HG02852 (cell line): Measurements from ENCODE around the gene RBP5.
A peak's percentile ranks its signal among the peaks of the same experiment; 100 is the strongest.

ENCODE experiments used
- ATAC-seq: cut with Tn5 transposase; IDR thresholded peaks from one replicate; pipeline ENCODE4 v1.9.1; 2021; ENCODE audit warnings: mild to moderate bottlenecking, moderate library complexity; ENCODE audit not compliant: unreplicated experiment

The RBP5 gene

DNA sequence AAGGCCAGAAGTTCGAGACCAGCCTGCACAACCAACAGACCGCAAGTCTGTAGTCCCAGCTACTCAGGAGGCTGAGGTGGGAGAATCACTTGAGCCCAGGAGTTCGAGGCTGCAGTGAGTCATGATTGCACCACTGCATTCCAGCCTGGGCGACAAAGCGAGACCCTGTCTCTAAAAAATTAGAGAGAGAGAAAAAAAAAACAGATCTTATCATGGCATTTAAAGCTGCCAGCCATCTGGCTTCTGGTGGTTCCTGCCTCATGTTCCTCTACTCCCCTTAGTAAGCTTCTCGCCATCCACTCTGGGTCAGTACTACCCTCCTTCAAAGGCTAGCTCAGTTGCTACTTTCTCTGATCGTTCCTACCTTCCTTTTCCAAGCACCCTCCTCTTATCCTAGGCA, 17.5 kb upstream of the RBP5 start:
- ATAC-seq: no peak

DNA sequence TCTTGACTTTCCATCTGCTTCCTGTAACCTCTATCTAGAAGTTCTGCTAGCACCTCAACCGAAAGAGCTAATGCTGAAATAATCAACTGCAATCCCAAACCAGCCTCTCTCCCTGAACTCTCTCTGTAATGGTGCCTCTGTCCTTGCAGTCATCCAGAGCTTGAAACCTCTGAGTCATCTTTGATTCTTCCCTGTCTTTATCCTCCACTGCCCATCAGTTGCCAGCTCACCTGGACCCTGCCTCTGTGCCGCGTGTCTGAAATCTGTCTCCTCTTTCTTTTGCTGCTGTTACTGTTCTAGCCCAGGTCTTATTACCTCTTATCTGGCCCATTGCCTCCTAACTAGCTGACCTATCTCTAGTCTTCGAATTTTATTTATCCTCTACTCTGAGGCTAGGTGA, 17.0 kb upstream of the RBP5 start:
- no peak for ATAC-seq

DNA sequence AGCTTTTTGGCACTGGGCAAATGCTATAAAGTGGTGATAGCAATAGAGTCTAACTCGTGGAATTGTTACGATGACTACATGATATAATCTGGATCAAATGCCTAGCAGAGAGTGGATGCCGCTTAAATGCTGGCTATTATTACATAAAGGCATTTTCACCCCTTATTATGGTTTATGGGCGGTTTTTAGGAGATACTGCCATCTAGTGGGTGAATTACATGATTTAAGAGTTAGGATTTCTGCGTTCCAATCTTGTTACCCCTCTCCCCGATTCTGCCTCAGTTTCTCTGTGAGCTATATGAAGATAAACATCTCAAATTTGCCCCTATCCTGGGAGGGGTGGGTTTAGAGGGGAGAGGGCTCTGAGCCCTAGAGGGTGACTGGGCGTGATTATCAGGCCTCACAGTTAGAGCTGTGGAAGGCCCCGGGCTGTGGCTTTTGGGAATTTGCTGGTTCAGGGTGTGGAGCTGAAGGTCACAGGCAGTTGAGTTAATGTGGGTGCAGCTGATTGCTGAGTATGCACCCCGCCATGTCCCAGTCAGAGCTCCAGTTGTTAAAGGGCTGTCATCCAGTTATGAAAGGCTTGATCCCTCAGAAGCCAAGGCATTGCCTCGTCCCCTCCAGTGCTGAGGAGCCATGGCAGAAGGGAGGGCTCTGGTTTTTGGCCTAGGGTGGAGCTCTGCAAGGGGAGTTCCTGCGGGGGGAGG, 15.9 kb upstream of the RBP5 start:
- ATAC-seq: no peak

DNA sequence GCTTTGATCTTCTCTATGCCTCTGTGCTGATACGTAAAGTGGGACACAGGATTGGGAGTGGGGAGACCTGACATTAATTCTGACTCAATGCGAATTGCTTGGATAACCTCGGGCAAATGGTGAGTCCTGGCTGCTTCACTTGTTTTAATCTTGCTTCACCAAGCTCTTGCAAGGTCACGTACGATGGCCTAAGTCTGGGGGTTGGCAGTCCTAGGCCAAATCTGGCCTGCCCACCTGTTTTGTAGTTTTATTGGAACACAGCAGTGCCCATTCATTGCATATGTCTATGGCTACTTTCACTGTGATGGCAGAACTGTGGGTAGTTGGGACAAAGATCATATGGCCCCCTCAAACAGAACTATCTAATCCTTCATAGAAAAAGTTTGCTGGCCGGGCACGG, 14.9 kb upstream of the RBP5 start:
- no peak for ATAC-seq

DNA sequence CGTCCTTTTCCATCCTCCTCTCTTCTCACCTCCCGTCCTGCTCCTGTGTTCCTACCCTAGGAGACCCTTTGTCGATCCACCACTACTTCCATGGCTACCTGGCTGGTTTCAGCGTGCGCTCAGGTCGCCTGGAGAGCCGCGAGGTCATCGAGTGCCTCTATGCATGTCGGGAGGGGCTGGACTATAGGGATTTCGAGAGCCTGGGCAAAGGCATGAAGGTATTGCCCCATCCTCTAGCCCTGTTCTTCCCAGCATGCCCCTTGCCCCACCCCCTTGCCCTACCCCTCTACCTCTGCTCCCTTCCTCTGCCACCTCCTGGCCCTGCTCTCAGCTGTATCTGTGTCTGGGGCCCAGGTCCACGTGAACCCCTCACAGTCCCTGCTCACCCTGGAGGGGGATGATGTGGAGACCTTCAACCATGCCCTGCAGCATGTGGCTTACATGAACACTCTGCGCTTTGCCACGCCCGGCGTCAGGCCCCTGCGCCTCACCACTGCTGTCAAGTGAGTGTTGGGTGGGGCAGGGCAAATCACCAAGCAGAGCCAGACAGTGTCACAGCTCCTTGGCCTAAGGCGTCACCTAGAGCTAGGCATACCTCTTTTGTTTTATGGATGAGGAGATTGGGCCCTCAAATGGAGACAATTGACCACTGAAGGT, 14.2 kb upstream of the RBP5 start:
- ATAC-seq: no peak

DNA sequence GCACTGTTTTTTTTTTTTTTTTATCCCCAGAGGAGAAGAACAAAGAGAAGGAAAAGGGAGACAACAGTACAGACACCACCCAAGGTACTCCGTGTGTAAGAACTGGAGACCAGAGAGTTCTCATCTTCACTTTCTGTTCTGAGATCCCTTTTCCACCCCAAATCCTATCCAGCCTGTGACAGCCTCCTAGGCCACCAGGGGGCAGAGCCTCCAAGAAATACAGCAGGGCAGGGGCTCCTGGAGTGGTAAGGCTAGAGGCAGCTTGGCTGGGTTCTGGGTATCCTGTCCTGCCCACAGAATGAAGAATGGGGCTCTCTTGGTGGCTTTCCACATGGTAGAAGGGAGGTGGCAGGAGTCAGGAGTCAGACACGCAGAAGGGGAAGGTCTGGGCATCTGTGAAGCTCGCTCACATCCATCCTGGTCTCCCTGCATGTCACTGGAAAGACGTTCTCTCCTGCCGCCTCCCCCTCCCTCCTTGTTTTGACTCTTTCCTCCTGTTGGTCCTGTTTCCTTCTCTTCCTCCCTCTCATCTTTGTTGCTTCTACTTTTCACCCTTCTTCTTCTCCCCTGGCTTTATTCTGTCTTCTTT, 13.5 kb upstream of the RBP5 start:
- no peak for ATAC-seq

DNA sequence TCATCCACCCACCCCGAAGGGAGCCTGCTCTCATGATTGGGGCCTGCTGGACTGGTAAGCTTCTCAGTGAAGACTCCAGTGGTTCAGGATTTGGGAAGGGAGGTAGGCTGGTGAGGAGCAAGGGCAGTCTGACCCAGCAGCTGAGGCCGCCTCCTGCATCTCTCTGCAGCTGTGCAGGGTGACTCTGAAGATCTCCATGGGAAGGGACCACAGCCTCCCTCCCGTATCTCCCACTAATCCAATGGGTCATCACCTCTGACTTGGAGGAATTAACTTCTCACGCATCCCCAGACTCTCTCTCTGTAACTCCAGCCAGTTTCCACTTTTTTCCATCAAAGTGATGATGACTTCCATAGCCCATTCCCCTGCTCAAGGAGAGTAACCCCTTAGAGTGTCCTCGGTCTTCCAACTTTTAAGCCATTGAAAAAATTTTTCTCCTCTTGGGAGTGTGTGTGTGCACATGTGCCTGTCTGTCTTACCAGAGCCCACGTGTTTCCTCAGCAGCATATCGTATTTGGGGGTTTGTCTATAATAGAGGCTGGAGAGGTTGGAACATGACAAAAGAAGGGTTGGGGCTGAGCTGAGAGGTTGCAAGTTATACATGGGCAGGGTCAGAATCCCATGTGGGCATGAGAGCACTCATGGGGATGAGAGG, 12.8 kb upstream of the RBP5 start:
- no peak for ATAC-seq

DNA sequence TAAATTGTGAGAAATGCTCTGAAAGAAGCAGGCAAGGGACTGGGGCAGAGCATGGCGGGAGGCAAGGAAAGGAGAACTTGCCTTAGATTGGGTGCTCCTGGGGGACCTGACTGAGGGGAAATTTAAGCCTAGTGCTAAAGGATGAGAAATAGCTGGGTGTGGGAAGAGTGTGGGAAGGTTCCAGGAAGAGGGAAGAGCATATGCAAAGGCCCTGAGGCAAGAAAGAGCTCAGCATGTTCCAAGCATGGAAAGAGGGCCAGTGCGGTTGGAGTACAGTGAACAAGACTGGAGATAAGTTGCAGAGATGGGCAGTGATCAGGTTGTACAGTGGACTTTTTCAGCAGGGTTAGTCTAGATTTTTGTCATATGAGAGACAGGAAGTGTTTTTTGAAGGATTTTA, 10.5 kb upstream of the RBP5 start:
- no peak for ATAC-seq

DNA sequence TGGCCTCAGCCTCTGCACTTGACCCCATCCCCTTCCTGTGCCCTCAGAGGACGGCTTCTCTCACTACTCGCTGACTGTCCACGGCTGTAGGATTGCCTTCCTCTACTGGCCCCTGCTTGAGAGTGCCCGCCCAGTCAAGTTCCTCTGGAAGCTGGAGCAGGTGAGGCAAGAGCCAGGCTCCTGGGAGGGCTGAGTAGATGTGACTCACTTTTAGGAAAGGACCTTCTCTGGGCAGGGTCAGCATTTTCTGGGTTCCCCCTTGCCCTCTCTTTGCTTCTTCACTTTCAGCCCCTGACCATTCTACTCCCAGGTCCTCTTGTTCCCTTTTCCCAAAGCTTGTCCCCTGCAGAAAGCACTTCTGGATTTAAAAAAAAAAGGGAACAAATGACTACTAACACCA, 9.2 kb upstream of the RBP5 start:
- no peak for ATAC-seq

DNA sequence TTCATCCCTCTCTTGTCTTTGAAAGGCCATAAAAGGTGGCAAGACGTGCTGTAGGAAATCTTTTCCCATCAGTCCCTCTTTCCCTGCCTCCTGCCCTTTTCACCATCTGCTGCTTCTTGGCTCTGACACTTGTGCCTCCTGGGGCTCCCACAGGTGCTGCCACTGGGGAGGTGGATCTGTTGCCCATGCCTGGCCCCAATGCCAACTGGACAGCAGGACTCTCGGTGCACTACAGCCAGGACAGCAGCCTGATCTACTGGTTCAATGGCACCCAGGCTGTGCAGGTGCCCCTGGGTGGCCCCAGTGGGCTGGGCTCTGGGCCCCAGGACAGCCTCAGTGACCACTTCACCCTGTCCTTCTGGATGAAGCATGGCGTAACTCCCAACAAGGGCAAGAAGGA, 8.0 kb upstream of the RBP5 start:
- ATAC-seq: no peak

DNA sequence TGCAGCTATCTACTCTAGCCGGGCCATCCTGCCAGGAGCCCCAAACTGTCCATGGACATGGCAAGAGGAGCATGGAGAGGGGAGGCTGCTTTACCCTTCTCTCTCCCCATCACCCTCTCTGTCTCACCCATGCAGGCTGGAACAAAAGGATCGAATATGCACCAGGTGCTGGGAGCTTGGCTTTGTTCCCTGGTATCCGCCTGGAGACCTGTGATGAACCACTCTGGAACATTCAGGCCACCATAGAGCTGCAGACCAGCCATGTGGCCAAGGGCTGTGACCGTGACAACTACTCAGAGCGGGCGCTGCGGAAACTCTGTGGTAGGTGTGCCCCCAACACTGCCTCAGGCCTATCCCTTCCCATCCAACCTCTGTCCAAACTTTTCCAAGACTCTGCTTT, 7.4 kb upstream of the RBP5 start:
- ATAC-seq: no peak

DNA sequence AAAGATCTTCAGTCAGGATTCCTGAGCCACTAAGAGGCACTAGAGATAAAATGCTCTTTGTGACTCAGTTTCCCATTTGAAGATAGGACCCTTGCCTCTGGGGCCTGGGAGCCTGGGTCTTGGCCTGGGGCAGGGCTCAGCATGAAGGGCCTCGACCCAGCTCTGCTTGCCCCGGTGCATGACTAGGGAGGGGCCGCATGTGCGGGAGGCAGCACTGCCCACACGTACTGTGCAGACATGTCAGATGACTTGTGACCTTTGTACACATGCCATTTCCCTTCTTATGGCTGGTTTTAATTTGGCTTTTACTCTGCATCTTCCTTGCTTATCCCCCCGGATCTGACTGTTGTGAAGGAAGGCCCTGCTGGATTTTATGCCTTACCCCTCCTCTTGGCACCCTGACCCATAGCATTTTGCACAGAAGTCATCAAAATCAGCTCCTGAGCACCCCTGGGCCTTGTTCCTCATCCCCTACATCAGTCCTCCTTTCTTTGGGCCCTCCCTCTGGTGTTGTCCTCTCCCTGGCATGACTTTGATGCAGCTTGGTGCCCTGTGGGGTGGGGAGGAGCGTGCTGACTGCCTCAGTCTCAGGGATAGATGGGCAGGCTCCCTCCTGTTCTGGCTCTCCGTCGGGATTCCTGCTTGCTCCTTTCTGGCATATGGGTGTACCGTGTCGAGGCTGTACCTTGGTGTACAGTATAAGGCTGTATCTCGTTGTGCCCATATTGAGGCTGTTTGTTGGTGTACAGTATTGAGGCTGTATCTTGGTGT, 5.9 kb upstream of the RBP5 start:
- ATAC-seq: no peak

DNA sequence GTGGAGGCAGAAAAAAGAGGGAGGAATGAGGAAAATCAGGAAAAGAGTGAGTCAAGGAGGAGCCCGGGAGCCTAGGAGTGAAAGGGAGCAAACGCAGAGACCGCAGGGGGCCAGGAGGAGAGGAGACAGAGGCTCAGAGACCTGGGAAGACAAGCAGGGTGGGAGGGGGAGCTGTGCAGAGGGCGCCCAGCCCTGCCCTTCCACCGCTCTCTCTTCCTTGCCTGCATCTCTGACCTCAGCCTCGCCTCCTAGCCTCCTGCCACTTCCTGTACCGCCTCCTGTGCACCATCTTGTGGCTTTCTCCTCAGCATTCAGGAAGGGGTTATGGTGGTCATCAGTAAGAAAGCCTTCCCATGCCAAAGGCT, 2.8 kb upstream of the RBP5 start:
- no peak for ATAC-seq

DNA sequence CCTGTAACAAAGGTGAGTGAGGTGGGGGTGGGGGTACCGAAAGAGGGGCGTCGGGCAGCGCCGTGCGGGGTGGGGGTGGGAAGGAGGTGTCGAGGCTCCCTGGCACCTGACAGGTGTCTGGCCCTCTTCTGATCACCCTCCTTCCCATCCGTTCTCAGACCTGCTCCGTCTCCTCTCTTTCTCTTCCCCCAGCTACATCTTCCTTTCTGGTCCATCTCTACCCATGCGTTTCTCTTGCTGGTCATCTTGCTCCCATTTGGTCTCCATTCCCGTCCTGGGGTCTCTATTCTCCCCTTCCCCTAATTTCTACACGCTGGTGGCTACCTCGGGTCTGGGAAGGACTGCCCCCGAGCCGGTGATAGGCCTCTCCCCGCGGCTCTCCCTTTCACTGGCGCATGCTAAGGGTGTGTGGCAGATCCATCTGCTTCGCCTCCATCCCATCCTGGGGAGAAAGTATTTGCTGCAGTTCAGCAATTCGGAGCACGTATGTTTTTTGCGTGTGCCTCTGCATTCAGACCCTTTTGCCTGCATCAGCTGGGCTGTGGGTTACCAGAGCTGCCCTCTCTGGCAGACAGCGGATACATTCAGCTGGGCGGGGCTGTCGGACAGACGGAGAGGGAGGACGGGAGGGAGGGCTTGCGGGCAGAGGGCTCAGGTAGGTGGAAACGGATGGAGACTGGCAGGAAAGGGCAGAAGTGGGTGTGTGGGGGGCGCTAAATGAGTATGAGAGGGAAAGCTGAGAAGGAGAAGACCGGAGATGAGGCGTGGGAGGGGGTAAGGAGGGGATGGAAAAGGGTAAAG, 2.2 kb upstream of the RBP5 start:
- ATAC-seq: peak; percentile 17

DNA sequence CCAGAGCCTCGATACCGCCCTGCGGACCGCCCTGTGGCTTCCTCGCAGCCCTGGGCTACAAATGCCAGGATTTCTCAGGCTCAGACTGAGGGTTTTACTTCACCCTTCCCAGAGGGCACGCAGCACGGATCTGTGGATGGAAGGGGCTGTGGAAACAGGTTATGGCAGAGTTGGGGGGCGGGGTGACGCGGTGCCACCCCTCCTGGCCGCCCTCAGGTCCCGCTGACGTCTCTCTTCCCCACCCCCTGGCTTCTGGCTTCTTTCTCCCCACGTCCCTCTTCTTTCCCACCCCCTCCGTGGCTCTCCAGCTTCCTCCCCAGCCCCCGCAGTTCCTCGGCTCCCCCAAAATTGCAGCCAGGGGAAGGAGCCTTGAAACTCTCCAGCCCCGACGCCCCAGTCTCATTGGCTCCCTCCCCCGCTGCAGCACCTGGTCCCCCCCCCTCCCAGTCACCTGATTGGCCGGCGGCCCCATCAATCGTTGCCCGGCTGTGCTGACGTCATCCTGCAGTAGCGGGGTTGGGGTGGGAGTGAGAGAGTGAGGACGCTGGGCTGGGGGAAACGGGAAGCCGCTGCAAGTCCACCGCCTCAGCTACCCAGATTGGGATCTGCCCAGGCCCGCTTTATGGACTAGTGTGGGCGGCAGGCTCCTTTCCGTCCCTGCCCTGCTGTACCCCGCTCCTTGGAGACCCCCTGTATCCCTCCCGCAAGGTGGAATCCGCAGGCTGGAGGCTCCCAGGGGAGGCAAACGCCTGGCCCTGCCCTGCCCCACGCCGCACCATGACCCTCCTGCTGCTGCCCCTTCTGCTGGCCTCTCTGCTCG, 1.4 kb upstream of the RBP5 start, which contains the start of gene CLSTN3:
Gene CLSTN3 (plus strand): TSS at position 500 of the 820 bp plus-strand sequence. CDS start 278 bp downstream, at position 778.
- peak; percentile 76 for ATAC-seq

DNA sequence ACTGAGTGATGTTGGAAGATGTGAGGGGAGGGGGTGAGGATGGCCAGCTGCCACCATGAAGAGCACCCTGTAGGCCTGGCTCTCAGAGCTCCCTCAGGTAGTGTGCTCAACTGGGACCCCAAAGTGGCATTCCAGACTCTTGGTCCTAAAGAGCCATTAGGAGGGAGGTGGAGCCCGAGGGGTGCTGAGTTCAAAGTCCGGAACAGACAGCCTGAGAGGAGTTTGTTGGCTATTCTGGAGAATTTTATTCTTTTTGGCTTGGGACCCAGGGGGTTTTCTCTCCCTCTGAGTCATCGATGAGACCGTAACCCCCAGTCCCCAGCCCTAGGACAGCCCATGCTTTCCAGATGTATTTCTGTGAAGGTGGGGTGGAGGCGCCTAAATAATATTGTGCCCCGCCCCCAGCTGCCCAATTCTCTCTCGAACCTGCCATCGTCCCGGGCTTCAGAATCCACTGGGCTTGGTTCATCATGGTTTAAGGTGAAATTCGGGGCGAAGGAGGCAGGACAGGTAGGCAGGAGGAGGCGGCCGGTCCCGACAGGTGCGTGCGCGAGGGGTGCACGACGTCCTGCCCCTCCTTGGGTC, 690 bp upstream of the RBP5 start:
- ATAC-seq: peak; percentile 9

DNA sequence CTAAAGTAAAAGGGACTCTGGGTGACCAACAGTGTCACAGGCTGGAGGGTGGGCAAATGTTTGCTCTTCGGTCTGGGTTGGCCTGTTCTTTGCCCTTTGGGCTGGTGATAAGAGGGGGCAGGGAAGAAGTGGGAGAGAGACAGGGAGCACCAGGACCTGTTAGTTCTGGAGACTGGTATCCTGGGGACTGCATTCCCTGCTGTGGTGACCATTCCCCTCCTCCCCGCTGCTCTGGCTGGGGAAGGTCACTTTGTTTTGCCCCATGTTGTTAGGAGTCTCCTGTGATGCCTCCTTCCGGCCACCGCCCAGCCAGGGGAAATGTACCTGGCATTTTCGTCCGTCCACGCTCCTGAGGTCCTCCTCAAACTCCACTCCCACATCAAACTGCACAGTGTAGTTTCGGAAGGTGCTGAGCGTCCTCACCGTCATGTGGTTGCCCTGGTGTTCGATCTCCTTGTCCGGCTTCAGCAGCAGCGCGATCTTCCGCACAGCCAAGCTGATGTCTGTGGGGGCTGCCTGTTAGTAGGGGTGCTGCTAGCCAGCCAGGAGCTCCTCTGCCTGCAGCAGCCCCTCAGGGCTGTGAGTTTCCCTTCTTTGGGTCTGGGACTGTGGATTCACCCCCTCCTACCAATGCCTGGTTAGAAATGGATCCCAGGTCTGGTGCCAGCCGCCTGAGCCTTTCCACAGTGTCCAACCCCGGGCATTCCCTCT, 618 bp downstream of the RBP5 start:
- ATAC-seq: no peak

DNA sequence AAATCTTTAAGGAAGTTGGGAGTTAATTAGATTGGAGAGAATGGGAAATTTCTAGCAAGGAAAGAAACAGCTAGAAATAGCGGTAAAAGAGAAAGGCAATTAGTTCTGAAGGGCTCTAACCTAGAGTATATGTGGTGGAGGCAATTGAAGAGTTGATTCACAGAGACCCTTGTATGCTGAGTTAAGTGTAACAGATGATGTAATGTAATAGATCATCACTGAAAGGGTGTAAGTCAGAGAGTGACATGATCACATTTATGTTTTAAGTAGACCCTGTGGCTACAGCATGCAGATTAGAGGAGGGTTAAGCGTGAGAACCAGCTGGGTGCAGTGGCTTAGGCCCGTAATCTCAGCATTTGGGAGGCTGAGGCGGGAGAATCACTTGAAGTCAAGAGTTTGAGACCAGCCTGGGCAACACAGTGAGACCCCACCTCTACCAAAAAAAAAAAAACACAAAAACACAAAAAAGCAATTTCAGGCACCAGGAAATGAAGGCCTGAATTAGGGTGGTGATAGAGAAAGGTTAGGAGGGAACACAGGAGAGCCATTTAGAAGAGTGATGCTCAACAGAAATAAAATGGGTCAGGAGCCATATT, 3.0 kb downstream of the RBP5 start:
- ATAC-seq: no peak
